ENCODE data around the gene ACTN3. TPM values are rescaled to one million over a fixed set of nuclear protein-coding genes. Genes with fewer than 3 reads are reported as not detected.

Gene ACTN3
- total RNA-seq, 1 donor from 2014 or later = 156 TPM

GRCh38 chr11:66550887-66551286 lies 4.2 kb downstream of the ACTN3 start:
- Histone ChIP-seq H3K27me3 (ENCODE audit: control insufficient read depth in 3 of 3, insufficient read depth in 3 of 3, low read length in 3 of 3) (peaks cover 0 to 5% (median 0%) of the 10 kb centered on the region in 3 donors), H3K4me1 (ENCODE audit: control insufficient read depth in 3 of 3, insufficient read depth in 3 of 3, low read length in 3 of 3) (peaks cover 27 to 60% (median 31%) of the 10 kb centered on the region in 3 donors)

DNA sequence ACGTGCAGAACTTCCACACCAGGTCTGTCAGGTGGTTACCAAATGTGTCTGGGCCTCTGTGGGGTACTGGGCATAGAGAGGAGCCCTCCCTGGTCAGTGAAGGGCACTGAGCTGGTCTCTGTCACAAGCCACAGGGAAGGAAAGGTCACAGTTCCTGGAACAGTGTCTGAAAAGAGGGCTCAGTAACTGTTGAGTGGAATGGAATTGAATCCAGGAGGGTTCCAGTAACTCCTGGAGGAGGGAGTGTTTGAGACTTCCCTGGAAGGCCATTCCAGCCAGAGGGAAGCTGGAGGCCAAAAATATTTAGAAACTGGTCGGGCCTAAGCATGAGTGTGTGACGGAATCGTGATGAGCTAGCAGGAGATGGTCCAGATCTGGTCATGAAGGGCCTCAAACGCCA lies 7.9 kb downstream of the ACTN3 start:
- no peak overlapping the region for H3K27ac ChIP-seq (ENCODE audit: low read depth, low read length)
- no peak overlapping the region for H3K4me3 ChIP-seq (ENCODE audit: low read length in 3 of 3)
- peaks cover 3 to 54% (median 48%) of the 10 kb centered on the region in 3 donors for H3K4me1 ChIP-seq (ENCODE audit: control insufficient read depth in 3 of 3, insufficient read depth in 3 of 3, low read length in 3 of 3)
- no peaks in the 10 kb centered on the region for H3K9me3 ChIP-seq (ENCODE audit: control insufficient read depth in 3 of 3, low read length in 3 of 3)
- peaks cover 0 to 39% (median 15%) of the 10 kb centered on the region in 3 donors for H3K36me3 ChIP-seq (ENCODE audit: control insufficient read depth in 3 of 3, insufficient read depth in 3 of 3, low read length in 3 of 3)
- H3K9ac ChIP-seq (ENCODE audit: low read depth in 1 of 3, low read length in 3 of 3) = no peak overlapping the region
- H3K27me3 ChIP-seq (ENCODE audit: control insufficient read depth in 3 of 3, insufficient read depth in 3 of 3, low read length in 3 of 3) = peaks cover 8 to 12% (median 9%) of the 10 kb centered on the region in 3 donors

More at GRCh38 chr11:66550887-66551286, 4.2 kb downstream of the ACTN3 start:
- no peak overlapping the region for H3K4me3 ChIP-seq (ENCODE audit: low read length in 3 of 3)
- peak overlapping the region; percentile 30 for H3K27ac ChIP-seq (ENCODE audit: low read depth, low read length)
- H3K9ac ChIP-seq (ENCODE audit: low read depth in 1 of 3, low read length in 3 of 3) = no peak overlapping the region
- no peaks in the 10 kb centered on the region for H3K9me3 ChIP-seq (ENCODE audit: control insufficient read depth in 3 of 3, low read length in 3 of 3)
- peaks cover 0 to 23% (median 8%) of the 10 kb centered on the region in 3 donors for H3K36me3 ChIP-seq (ENCODE audit: control insufficient read depth in 3 of 3, insufficient read depth in 3 of 3, low read length in 3 of 3)

DNA sequence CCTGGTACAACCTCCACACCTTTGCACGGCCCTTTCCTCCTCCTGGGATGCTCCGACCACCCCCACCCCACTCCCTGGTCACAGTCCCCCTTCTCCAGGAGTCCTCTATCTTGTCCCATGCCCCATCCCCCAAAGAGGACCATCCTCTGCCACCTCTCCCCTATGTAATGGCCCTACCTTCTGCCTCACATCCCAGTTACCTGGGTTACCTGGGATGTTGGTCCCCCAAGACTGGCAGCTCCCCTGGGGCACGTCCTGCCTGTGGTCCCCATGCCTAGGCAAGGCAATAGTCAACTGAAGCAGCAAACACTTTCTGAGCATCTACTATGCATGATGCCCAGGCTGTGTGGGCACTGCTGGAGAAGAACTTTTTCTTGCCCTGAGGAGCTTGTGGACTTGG lies 8.7 kb downstream of the ACTN3 start:
- Histone ChIP-seq H3K4me3 (ENCODE audit: low read length in 3 of 3) (no peak overlapping the region), H3K4me1 (ENCODE audit: control insufficient read depth in 3 of 3, insufficient read depth in 3 of 3, low read length in 3 of 3) (peaks cover 3 to 50% (median 40%) of the 10 kb centered on the region in 3 donors), H3K27me3 (ENCODE audit: control insufficient read depth in 3 of 3, insufficient read depth in 3 of 3, low read length in 3 of 3) (peaks cover 8 to 12% (median 9%) of the 10 kb centered on the region in 3 donors), H3K9me3 (ENCODE audit: control insufficient read depth in 3 of 3, low read length in 3 of 3) (no peaks in the 10 kb centered on the region), H3K36me3 (ENCODE audit: control insufficient read depth in 3 of 3, insufficient read depth in 3 of 3, low read length in 3 of 3) (peaks cover 0 to 37% (median 19%) of the 10 kb centered on the region in 3 donors), H3K9ac (ENCODE audit: low read depth in 1 of 3, low read length in 3 of 3) (no peak overlapping the region), H3K27ac (ENCODE audit: low read depth, low read length) (no peak overlapping the region)

DNA sequence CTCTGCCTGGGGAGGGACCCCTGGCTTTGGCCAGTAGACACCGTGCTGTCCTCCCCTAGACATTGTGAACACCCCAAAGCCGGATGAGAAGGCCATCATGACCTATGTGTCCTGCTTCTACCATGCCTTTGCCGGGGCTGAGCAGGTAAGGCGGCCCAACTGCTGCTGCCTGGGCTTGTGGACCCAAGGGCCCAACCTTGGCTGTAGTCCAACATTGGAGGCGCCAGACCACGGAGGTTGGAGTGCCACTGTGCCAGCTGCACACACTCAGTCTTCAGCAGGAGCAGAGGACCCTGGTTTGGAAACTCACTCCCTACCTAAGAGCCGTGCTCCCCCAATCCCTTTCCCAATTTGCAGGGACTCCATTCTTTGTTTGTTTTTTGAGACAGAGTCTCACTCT lies 9.4 kb downstream of the ACTN3 start:
- Histone ChIP-seq H3K27ac (ENCODE audit: low read depth, low read length) (no peak overlapping the region), H3K36me3 (ENCODE audit: control insufficient read depth in 3 of 3, insufficient read depth in 3 of 3, low read length in 3 of 3) (peaks cover 0 to 39% (median 22%) of the 10 kb centered on the region in 3 donors)

DNA sequence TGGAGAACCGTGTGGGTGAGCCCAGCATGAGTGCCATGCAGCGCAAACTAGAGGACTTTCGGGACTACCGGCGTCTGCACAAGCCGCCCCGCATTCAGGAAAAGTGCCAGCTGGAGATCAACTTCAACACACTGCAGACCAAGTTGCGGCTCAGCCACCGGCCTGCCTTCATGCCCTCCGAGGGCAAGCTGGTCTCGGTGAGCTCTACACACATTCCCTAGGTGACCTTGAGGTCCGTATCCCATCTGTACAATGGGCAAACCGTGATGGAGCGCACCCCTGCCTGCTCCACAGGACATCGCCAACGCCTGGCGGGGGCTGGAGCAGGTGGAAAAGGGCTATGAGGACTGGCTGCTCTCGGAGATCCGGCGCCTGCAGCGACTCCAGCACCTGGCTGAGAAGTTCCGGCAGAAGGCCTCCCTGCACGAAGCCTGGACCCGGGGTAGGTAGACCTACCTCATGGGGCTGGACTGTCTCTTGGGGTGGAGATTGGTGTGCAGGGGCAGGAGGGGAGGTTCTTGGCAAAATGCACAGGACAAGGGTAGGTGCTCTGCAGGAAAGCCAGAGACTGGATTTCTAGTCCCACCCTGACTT lies 11.1 kb downstream of the ACTN3 start:
- Histone ChIP-seq H3K9me3 (ENCODE audit: control insufficient read depth in 3 of 3, low read length in 3 of 3) (no peaks in the 10 kb centered on the region), H3K4me3 (ENCODE audit: low read length in 3 of 3) (no peak overlapping the region), H3K36me3 (ENCODE audit: control insufficient read depth in 3 of 3, insufficient read depth in 3 of 3, low read length in 3 of 3) (peaks cover 9 to 51% (median 28%) of the 10 kb centered on the region in 3 donors), H3K9ac (ENCODE audit: low read depth in 1 of 3, low read length in 3 of 3) (no peak overlapping the region), H3K4me1 (ENCODE audit: control insufficient read depth in 3 of 3, insufficient read depth in 3 of 3, low read length in 3 of 3) (peaks cover 3 to 30% (median 29%) of the 10 kb centered on the region in 3 donors), H3K27me3 (ENCODE audit: control insufficient read depth in 3 of 3, insufficient read depth in 3 of 3, low read length in 3 of 3) (peaks cover 8 to 12% (median 9%) of the 10 kb centered on the region in 3 donors), H3K27ac (ENCODE audit: low read depth, low read length) (no peak overlapping the region)

More for the DNA sequence above, 9.4 kb downstream of the ACTN3 start:
- H3K9me3 ChIP-seq (ENCODE audit: control insufficient read depth in 3 of 3, low read length in 3 of 3) = no peaks in the 10 kb centered on the region
- no peak overlapping the region for H3K4me3 ChIP-seq (ENCODE audit: low read length in 3 of 3)
- H3K9ac ChIP-seq (ENCODE audit: low read depth in 1 of 3, low read length in 3 of 3) = no peak overlapping the region
- peaks cover 8 to 12% (median 9%) of the 10 kb centered on the region in 3 donors for H3K27me3 ChIP-seq (ENCODE audit: control insufficient read depth in 3 of 3, insufficient read depth in 3 of 3, low read length in 3 of 3)
- peaks cover 3 to 43% (median 33%) of the 10 kb centered on the region in 3 donors for H3K4me1 ChIP-seq (ENCODE audit: control insufficient read depth in 3 of 3, insufficient read depth in 3 of 3, low read length in 3 of 3)

DNA sequence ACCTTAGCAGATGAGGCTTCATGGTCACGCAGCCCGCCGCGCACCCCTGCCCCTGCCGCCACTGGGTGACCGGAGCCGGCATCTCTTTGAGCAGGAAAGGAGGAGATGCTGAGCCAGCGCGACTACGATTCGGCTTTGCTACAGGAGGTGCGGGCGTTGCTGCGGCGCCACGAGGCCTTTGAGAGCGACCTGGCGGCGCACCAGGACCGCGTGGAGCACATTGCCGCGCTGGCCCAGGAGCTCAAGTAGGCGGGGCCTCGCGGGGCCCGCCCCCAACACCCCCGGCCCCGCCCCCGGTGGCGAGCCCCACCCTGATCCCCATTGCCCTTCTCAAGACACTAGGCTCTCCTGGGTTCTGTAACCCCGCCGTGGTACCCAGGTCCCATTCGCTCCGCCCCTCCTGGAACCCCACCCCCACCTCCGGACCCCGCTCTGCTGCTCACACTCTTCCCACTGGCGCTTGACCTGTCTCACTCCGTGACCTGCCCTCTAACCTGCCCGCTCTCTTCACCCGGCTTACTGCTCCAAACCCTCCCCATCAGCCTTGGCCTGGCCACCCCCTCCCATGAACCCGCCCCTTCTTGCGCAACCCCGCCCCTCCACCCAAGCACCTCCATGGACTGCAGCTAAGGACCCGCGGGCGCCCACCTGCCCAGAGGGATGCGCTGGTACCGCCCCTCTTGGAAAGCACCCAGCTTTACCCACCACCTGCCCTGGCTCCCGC lies 12.6 kb downstream of the ACTN3 start:
- H3K9ac ChIP-seq (ENCODE audit: low read depth in 1 of 3, low read length in 3 of 3) = peak overlapping the region in 1 of 3 donors; percentile 16
- H3K36me3 ChIP-seq (ENCODE audit: control insufficient read depth in 3 of 3, insufficient read depth in 3 of 3, low read length in 3 of 3) = peaks cover 17 to 64% (median 38%) of the 10 kb centered on the region in 3 donors
- H3K4me1 ChIP-seq (ENCODE audit: control insufficient read depth in 3 of 3, insufficient read depth in 3 of 3, low read length in 3 of 3) = peaks cover 3 to 30% (median 29%) of the 10 kb centered on the region in 3 donors
- H3K27ac ChIP-seq (ENCODE audit: low read depth, low read length) = no peak overlapping the region
- peaks cover 8 to 12% (median 9%) of the 10 kb centered on the region in 3 donors for H3K27me3 ChIP-seq (ENCODE audit: control insufficient read depth in 3 of 3, insufficient read depth in 3 of 3, low read length in 3 of 3)
- H3K9me3 ChIP-seq (ENCODE audit: control insufficient read depth in 3 of 3, low read length in 3 of 3) = no peaks in the 10 kb centered on the region
- H3K4me3 ChIP-seq (ENCODE audit: low read length in 3 of 3) = no peak overlapping the region

DNA sequence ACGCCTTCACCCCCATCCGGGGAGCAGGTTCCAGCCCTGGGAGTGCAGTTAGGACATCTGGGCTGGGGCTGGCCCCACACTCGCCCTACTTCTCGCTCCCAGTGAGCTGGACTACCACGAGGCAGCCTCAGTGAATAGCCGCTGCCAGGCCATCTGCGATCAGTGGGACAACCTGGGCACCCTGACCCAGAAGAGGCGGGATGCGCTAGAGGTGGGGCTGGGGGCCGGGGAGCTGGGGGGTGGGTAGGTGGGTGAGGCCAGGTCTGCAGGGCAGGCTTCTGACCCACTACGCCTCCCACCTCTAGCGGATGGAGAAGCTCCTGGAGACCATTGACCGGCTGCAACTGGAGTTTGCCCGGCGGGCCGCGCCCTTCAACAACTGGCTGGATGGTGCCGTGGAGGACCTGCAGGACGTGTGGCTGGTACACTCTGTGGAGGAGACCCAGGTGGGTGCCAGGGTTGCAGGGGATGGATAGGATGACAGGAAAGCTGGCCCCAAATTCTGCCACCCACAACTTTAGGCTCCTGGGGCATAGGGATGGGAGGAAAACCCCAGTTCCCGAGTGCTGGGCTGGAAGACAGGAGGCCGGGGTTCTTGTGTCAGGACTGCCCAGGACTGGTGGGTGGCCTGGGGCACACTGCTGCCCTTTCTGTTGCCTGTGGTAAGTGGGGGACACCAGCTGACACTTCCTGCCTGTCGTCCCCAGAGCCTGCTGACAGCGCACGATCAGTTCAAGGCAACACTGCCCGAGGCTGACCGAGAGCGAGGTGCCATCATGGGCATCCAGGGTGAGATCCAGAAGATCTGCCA lies 13.4 kb downstream of the ACTN3 start:
- Histone ChIP-seq H3K36me3 (ENCODE audit: control insufficient read depth in 3 of 3, insufficient read depth in 3 of 3, low read length in 3 of 3) (peaks cover 23 to 65% (median 45%) of the 10 kb centered on the region in 3 donors), H3K4me3 (ENCODE audit: low read length in 3 of 3) (no peak overlapping the region), H3K4me1 (ENCODE audit: control insufficient read depth in 3 of 3, insufficient read depth in 3 of 3, low read length in 3 of 3) (peaks cover 3 to 30% (median 29%) of the 10 kb centered on the region in 3 donors), H3K27me3 (ENCODE audit: control insufficient read depth in 3 of 3, insufficient read depth in 3 of 3, low read length in 3 of 3) (peaks cover 8 to 12% (median 9%) of the 10 kb centered on the region in 3 donors), H3K9ac (ENCODE audit: low read depth in 1 of 3, low read length in 3 of 3) (no peak overlapping the region), H3K9me3 (ENCODE audit: control insufficient read depth in 3 of 3, low read length in 3 of 3) (no peaks in the 10 kb centered on the region), H3K27ac (ENCODE audit: low read depth, low read length) (no peak overlapping the region)

DNA sequence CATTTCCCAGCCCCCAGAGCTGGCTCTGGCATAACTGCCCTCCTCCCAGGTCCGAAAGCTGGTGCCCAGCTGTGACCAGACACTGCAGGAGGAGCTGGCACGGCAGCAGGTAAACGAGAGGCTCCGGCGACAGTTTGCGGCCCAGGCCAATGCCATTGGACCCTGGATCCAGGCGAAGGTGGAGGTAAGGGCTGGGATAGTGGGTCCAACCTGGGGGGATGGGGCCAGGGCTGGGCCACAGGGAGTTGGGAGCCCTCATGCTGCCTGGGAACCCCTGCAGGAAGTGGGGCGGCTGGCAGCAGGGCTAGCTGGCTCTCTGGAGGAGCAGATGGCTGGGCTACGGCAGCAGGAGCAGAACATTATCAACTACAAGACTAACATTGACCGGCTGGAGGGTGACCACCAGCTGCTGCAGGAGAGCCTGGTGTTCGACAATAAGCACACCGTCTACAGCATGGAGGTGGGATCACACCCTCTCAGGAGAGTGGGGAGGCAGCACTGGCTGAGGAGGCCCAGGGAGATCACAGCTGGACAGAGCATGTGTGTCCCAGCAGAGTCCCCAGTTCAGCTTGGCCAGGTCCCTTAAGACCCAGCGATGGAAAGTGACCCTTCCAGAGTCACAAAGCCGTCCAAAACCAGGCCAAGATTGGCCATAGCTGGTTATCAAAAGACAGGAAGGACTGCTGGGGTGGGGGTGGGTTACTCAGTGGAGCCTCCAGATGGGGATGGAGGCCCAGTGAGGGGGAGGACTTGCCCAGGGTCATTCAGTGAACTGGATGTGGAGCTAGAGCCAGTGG lies 14.7 kb downstream of the ACTN3 start:
- Histone ChIP-seq H3K9ac (ENCODE audit: low read depth in 1 of 3, low read length in 3 of 3) (no peak overlapping the region), H3K4me1 (ENCODE audit: control insufficient read depth in 3 of 3, insufficient read depth in 3 of 3, low read length in 3 of 3) (peaks cover 3 to 24% (median 19%) of the 10 kb centered on the region in 3 donors), H3K36me3 (ENCODE audit: control insufficient read depth in 3 of 3, insufficient read depth in 3 of 3, low read length in 3 of 3) (peaks cover 32 to 57% (median 53%) of the 10 kb centered on the region in 3 donors), H3K27me3 (ENCODE audit: control insufficient read depth in 3 of 3, insufficient read depth in 3 of 3, low read length in 3 of 3) (peaks cover 5 to 9% (median 8%) of the 10 kb centered on the region in 3 donors), H3K27ac (ENCODE audit: low read depth, low read length) (no peak overlapping the region), H3K9me3 (ENCODE audit: control insufficient read depth in 3 of 3, low read length in 3 of 3) (no peaks in the 10 kb centered on the region), H3K4me3 (ENCODE audit: low read length in 3 of 3) (no peak overlapping the region)

GRCh38 chr11:66561975-66562248 lies 15.2 kb downstream of the ACTN3 start:
- no peaks in the 10 kb centered on the region for H3K9me3 ChIP-seq (ENCODE audit: control insufficient read depth in 3 of 3, low read length in 3 of 3)
- no peak overlapping the region for H3K9ac ChIP-seq (ENCODE audit: low read depth in 1 of 3, low read length in 3 of 3)
- H3K27ac ChIP-seq (ENCODE audit: low read depth, low read length) = no peak overlapping the region
- peaks cover 5 to 9% (median 8%) of the 10 kb centered on the region in 3 donors for H3K27me3 ChIP-seq (ENCODE audit: control insufficient read depth in 3 of 3, insufficient read depth in 3 of 3, low read length in 3 of 3)
- H3K4me3 ChIP-seq (ENCODE audit: low read length in 3 of 3) = no peak overlapping the region
- H3K4me1 ChIP-seq (ENCODE audit: control insufficient read depth in 3 of 3, insufficient read depth in 3 of 3, low read length in 3 of 3) = peaks cover 3 to 23% (median 19%) of the 10 kb centered on the region in 3 donors
- peaks cover 34 to 57% (median 53%) of the 10 kb centered on the region in 3 donors for H3K36me3 ChIP-seq (ENCODE audit: control insufficient read depth in 3 of 3, insufficient read depth in 3 of 3, low read length in 3 of 3)

All from skeletal muscle tissue (tissue), 4 donors.